HepG2 (cell line): ENCODE measurements around the gene SPIN4. TPM values are rescaled to one million over a fixed set of nuclear protein-coding genes. Genes with fewer than 3 reads are reported as not detected.

Source experiments
- ATAC-seq: fragments of 200-7000 bp; cut with Tn5 transposase; 3 replicates; pipeline ENCODE4 v1.9.1; 2020; ENCODE audit warnings: mild to moderate bottlenecking, moderate library complexity
- BruUV-seq: library from RNA; stranded (reverse); fragments of 400-500 nt; replicated peaks from 2 replicates; lab custom pipeline; 2021; lab: Mats Ljungman, UMichigan
- CTCF ChIA-PET: fragments of 300-600 bp; formaldehyde crosslinking; extraction: SDS; loops from one replicate; lab custom pipeline; 2021; ENCODE audit warnings: low total read pairs, inconsistent platforms, low intra/inter-chr PET ratio; lab: Yijun Ruan, JAX
- POLR2A ChIA-PET: fragments of 350-600 bp; sonication (Branson Sonifier 250); formaldehyde crosslinking; loops from one replicate; lab custom pipeline; 2020; ENCODE audit warnings: antibody characterized with exemption, inconsistent platforms; lab: Yijun Ruan, JAX
- DNase-seq: peaks from one replicate; pipeline ENCODE4 v3.0.0-alpha.2; 2015; ENCODE audit warnings: low spot score
- FAIRE-seq: peaks from 3 replicates; lab custom pipeline; 2011; peaks lifted over from hg19 to GRCh38; lab: Jason Lieb, UNC
- H2AFZ ChIP-seq: one replicate; pipeline ENCODE4 v1.6.1; 2011; ENCODE audit warnings: low read length, inconsistent platforms
- H3K27ac ChIP-seq: fragments of 300-600 bp; 3 replicates; pipeline ENCODE4 v1.8.0; 2011; ENCODE audit warnings: mixed run types, mild to moderate bottlenecking, mixed read lengths, low read length, inconsistent platforms; ENCODE audit not compliant: insufficient read depth; ENCODE audit errors: extremely low read length
- H3K27me3 ChIP-seq, 2 experiments: fragments of 200-600 bp in 1 of 2; 2 replicates in 1 of 2; 3 replicates in 1 of 2; pipeline versions ENCODE4 v1.6.0 to v1.8.0; 2011; ENCODE audit warnings: low read length in 2 of 2, mild to moderate bottlenecking in 2 of 2, moderate library complexity in 2 of 2, inconsistent platforms in 1 of 2; ENCODE audit not compliant: insufficient read depth in 2 of 2, control insufficient read depth in 1 of 2
- H3K36me3 ChIP-seq, 2 experiments: fragments of 200-600 bp in 1 of 2; replicated peaks in 1 of 2; 2 replicates in 1 of 2; 3 replicates in 1 of 2; pipeline versions ENCODE4 v1.5.1 to v1.8.0; 2011; ENCODE audit warnings: low read length in 2 of 2, inconsistent platforms in 1 of 2; ENCODE audit not compliant: insufficient read depth in 2 of 2, control insufficient read depth in 1 of 2
- H3K4me1 ChIP-seq: 2 replicates; pipeline ENCODE4 v1.5.1; 2012; ENCODE audit warnings: low read length, inconsistent platforms; ENCODE audit not compliant: insufficient read depth
- H3K4me2 ChIP-seq: 2 replicates; pipeline ENCODE4 v1.6.0; 2011; ENCODE audit warnings: low read depth, low read length, inconsistent platforms
- H3K4me3 ChIP-seq, 3 experiments: fragments of 200-600 bp in 1 of 3; sonication (generic), shearing (Covaris generic) in 1 of 3; replicated peaks in 1 of 3; 2 replicates each; pipeline ENCODE4 v1.5.1; 2011 to 2016; ENCODE audit warnings: low read length in 3 of 3, inconsistent platforms in 2 of 3, low read depth in 2 of 3, mild to moderate bottlenecking in 2 of 3, control low read depth in 1 of 3, mixed read lengths in 1 of 3; ENCODE audit not compliant: insufficient read depth in 1 of 3
- H3K79me2 ChIP-seq: one replicate; pipeline ENCODE4 v1.6.1; 2011; ENCODE audit warnings: low read length, inconsistent platforms; ENCODE audit not compliant: insufficient read depth
- H3K9ac ChIP-seq: 2 replicates; pipeline ENCODE4 v1.6.0; 2011; ENCODE audit warnings: mild to moderate bottlenecking, low read depth, low read length, inconsistent platforms; ENCODE audit not compliant: insufficient read depth
- H3K9me3 ChIP-seq: 2 replicates; pipeline ENCODE4 v1.5.1; 2012; ENCODE audit warnings: mild to moderate bottlenecking, low read length
- H4K20me1 ChIP-seq: 2 replicates; pipeline ENCODE4 v1.6.0; 2011; ENCODE audit warnings: inconsistent platforms, mild to moderate bottlenecking, low read length, moderate library complexity; ENCODE audit not compliant: insufficient read depth
- IKZF4 ChIP-seq: sonication (generic); formaldehyde crosslinking; IDR thresholded peaks from 2 replicates; pipeline ENCODE4 v1.5.1; 2020; ENCODE audit warnings: borderline replicate concordance, mild to moderate bottlenecking, low read depth, missing genetic modification reagents; ENCODE audit errors: not compliant biosample characterization
- NFYC ChIP-seq: IDR thresholded peaks from 2 replicates; pipeline ENCODE4 v1.6.1; 2016; ENCODE audit warnings: missing genetic modification reagents, missing compliant biosample characterization
- ZNF20 ChIP-seq: sonication (generic); formaldehyde crosslinking; IDR thresholded peaks from 2 replicates; pipeline ENCODE4 v1.4.0; 2020; ENCODE audit warnings: mild to moderate bottlenecking, moderate library complexity, missing genetic modification reagents
- ZNF24 ChIP-seq: fragments of 450-650 bp; IDR thresholded peaks from 2 replicates; pipeline ENCODE4 v1.6.1; 2017; ENCODE audit warnings: antibody characterized with exemption, mild to moderate bottlenecking
- ZNF430 ChIP-seq: sonication (generic); formaldehyde crosslinking; IDR thresholded peaks from 2 replicates; pipeline ENCODE4 v1.9.0; 2021; ENCODE audit warnings: mild to moderate bottlenecking, missing genetic modification reagents
- WGBS: methylation state at CpG from one replicate; pipeline ENCODE4 v1.1.6; 2017; ENCODE audit warnings: low lambda C conversion rate; 5-methylcytosine and 5-hydroxymethylcytosine counted together
- in situ Hi-C: cut with HindIII; loops from 2 replicates; pipeline ENCODE4 v1.10.0; 2017; ENCODE audit warnings: low pct_unique_long_range_greater_than_20kb; ENCODE audit not compliant: extremely low pct_ligation_motif_present
- intact Hi-C: fragments of 100-400 bp; cut with micrococcal nuclease; formaldehyde crosslinking; loops from one replicate; pipeline ENCODE4 v1.10.0; 2022; ENCODE audit not compliant: unreplicated experiment
- polyA plus RNA-seq, 8 experiments: library from polyadenylated mRNA; depleted of rRNA in 3 of 8; stranded (reverse) in 7 of 8; unstranded in 1 of 8; fragments of >200 nt; fragmentation: Illumina TruSeq in 4 of 8; extraction: Trizol in 4 of 8; gene quantifications; 2 replicates each; pipeline versions ENCODE4 v1.2.1 to v1.2.3, GENCODE V29; 2011 to 2016; ENCODE audit warnings: low read depth in 4 of 8, missing spikeins in 1 of 8, mixed read lengths in 1 of 8; ENCODE audit not compliant: insufficient read depth in 1 of 8
- total RNA-seq, 5 experiments: library from RNA; depleted of rRNA; stranded (reverse); fragments of >200 nt; fragmentation: Illumina TruSeq; extraction: Trizol; gene quantifications; 2 replicates each; pipeline ENCODE4 v1.2.3, GENCODE V29; 2016; ENCODE audit warnings: low read depth in 1 of 5
- TF ChIP-seq, protein P1 (sequence below): sonication (generic); formaldehyde crosslinking; IDR thresholded peaks from 2 replicates; pipeline ENCODE4 v1.4.0; 2020; ENCODE audit warnings: missing genetic modification reagents

The SPIN4 gene
- total and polyA plus RNA-seq, 2 of the 13 experiments (the other 11 are each of a cell fraction or from before 2014, with no cell fraction given), result 1.9 to 2.6 TPM

DNA sequence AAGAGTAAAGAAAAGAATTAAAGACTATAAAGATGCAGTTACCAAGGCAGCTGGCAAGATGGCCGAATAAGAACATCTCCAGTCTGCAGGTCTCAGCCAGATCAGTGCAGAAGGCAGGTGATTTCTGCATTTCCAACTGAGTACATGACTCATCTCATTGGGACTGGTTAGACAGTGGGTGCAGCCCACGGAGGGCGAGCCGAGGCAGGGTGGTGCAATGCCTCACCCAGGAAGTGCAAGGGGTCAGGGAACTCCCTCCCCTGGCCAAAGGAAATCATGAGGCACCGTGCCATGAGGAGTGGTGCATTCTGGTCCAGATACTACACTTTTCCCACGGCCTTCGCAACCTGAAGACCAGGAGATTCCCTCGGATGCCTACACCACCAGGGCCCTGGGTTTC, 20.5 kb downstream of the SPIN4 start:
- intact Hi-C loops (no loop called here), in situ Hi-C loops (no loop called here)
- no peaks in the 10 kb centered on the region for H3K27me3 ChIP-seq
- H3K4me3 ChIP-seq, result no peak overlapping the region
- no peak overlapping the region for H3K9ac ChIP-seq
- ATAC-seq (no peak), FAIRE-seq (no peak), DNase-seq (no peak)
- no peaks in the 10 kb centered on the region for H3K79me2 ChIP-seq
- POLR2A ChIA-PET, result no interaction called here
- no peaks in the 10 kb centered on the region for H3K36me3 ChIP-seq
- no peak overlapping the region for H3K4me2 ChIP-seq
- H2AFZ ChIP-seq, result no peak overlapping the region
- H3K9me3 ChIP-seq, result no peaks in the 10 kb centered on the region
- no peaks in the 10 kb centered on the region for H4K20me1 ChIP-seq
- WGBS, result 93% methylated on average over 1 of the region's 8 CpGs
- no peak overlapping the region for H3K27ac ChIP-seq
- CTCF ChIA-PET, result no interaction called here
- BruUV-seq, result no TSS peak
- H3K4me1 ChIP-seq, result no peaks in the 10 kb centered on the region
- TF ChIP-seq, protein P1, sequence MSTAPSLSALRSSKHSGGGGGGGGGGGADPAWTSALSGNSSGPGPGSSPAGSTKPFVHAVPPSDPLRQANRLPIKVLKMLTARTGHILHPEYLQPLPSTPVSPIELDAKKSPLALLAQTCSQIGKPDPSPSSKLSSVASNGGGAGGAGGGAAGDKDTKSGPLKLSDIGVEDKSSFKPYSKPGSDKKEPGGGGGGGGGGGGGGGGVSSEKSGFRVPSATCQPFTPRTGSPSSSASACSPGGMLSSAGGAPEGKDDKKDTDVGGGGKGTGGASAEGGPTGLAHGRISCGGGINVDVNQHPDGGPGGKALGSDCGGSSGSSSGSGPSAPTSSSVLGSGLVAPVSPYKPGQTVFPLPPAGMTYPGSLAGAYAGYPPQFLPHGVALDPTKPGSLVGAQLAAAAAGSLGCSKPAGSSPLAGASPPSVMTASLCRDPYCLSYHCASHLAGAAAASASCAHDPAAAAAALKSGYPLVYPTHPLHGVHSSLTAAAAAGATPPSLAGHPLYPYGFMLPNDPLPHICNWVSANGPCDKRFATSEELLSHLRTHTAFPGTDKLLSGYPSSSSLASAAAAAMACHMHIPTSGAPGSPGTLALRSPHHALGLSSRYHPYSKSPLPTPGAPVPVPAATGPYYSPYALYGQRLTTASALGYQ (CRISPR knock-in tag), result no peak
- no peak for TF ChIP-seq ZNF20 (CRISPR knock-in tag)
- no peak for TF ChIP-seq IKZF4
- no peak for TF ChIP-seq NFYC

DNA sequence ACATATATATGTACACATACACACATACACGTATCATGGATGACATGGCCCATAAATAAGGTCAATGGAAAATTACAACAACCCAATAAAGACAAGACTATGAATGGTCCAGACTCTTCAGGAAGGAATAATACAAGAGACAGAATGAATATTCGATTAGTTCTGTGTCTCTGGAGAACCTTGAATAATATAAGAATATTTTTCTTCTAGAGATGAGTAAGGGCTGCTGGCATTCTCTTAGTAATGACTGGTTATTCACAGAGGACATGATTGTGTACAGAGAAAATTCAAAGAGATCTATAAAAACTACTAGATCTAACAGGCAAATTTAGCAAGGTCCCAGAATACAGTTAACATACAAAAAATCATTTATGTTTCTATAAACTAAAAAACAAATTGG, 23.3 kb downstream of the SPIN4 start:
- 58% methylated on average over 2 of the region's 2 CpGs for WGBS
- no peak for TF ChIP-seq ZNF430
- no peak for TF ChIP-seq ZNF24
- ChIA-PET CTCF (no interaction called here), POLR2A (no interaction called here)
- no peak overlapping the region for H3K4me2 ChIP-seq
- H3K36me3 ChIP-seq, result no peaks in the 10 kb centered on the region
- FAIRE-seq (no peak), DNase-seq (no peak), ATAC-seq (no peak)
- H3K27me3 ChIP-seq, result no peaks in the 10 kb centered on the region
- no peak overlapping the region for H2AFZ ChIP-seq
- in situ Hi-C loops (no loop called here), intact Hi-C loops (no loop called here)
- H3K9ac ChIP-seq, result no peak overlapping the region
- no peak overlapping the region for H3K27ac ChIP-seq
- no peaks in the 10 kb centered on the region for H4K20me1 ChIP-seq
- no peaks in the 10 kb centered on the region for H3K4me1 ChIP-seq
- no peaks in the 10 kb centered on the region for H3K79me2 ChIP-seq
- no peaks in the 10 kb centered on the region for H3K9me3 ChIP-seq
- no TSS peak for BruUV-seq
- no peak overlapping the region for H3K4me3 ChIP-seq
